ENCODE data around the gene PLSCR4. TPM values are rescaled to one million over a fixed set of nuclear protein-coding genes. Genes with fewer than 3 reads are reported as not detected.

The PLSCR4 gene
- total and polyA plus RNA-seq, 8 donors, result 39.7 to 71.1 (median 58.1) TPM

- Histone ChIP-seq H3K27ac (no peak overlapping the region), H3K27me3 (peaks cover 0 to 14% of the 10 kb centered on the region in 2 donors), H3K36me3 (no peaks in the 10 kb centered on the region), H3K9me3 (no peaks in the 10 kb centered on the region), H3K4me3 (peak overlapping the region in 1 of 2 donors; percentile 69), H3K4me1 (peaks cover 0 to 6% of the 10 kb centered on the region in 2 donors)
- no peak for ATAC-seq
- intact Hi-C loops (cut with DNase I), result no loop called here
- no peak for DNase-seq
- TF ChIP-seq CTCF (IDR thresholded peaks at IDR 0.05), result no peak
Observed at GRCh38 chr3:146247911-146248310, 3.0 kb downstream of the PLSCR4 start.

GRCh38 chr3:146246526-146246925, 4.4 kb downstream of the PLSCR4 start:
- no peak for ATAC-seq
- peak overlapping the region in 1 of 2 donors; percentile 19 for H3K27ac ChIP-seq
- H3K4me3 ChIP-seq, result no peak overlapping the region

GRCh38 chr3:146243559-146243958, 7.3 kb downstream of the PLSCR4 start:
- intact Hi-C loops (cut with DNase I), result no loop called here
- no peak overlapping the region for H3K4me3 ChIP-seq
- no peak for DNase-seq
- ATAC-seq, result no peak
- H3K36me3 ChIP-seq, result no peaks in the 10 kb centered on the region
- TF ChIP-seq CTCF (IDR thresholded peaks at IDR 0.05), result no peak
- no peaks in the 10 kb centered on the region for H3K9me3 ChIP-seq
- H3K27me3 ChIP-seq, result no peaks in the 10 kb centered on the region
- no peaks in the 10 kb centered on the region for H3K4me1 ChIP-seq
- H3K27ac ChIP-seq, result no peak overlapping the region

More at GRCh38 chr3:146246526-146246925, 4.4 kb downstream of the PLSCR4 start:
- intact Hi-C loops (cut with DNase I), result no loop called here
- H3K36me3 ChIP-seq, result no peaks in the 10 kb centered on the region
- DNase-seq, result peak in 1 of 4 donors; percentile 33
- no peak for TF ChIP-seq CTCF (IDR thresholded peaks at IDR 0.05)
- H3K4me1 ChIP-seq, result peaks cover 0 to 4% of the 10 kb centered on the region in 2 donors
- H3K27me3 ChIP-seq, result peaks cover 0 to 14% of the 10 kb centered on the region in 2 donors
- H3K9me3 ChIP-seq, result no peaks in the 10 kb centered on the region

- peaks cover 0 to 11% of the 10 kb centered on the region in 2 donors for H3K9me3 ChIP-seq
- peak in 1 of 4 donors; percentile 48 for DNase-seq
- no peaks in the 10 kb centered on the region for H3K4me1 ChIP-seq
- peak overlapping the region in 1 of 2 donors; percentile 57 for H3K27ac ChIP-seq
- intact Hi-C loops (cut with DNase I), result no loop called here
- no peak for TF ChIP-seq CTCF (IDR thresholded peaks at IDR 0.05)
- peak; percentile 67 for ATAC-seq
- no peaks in the 10 kb centered on the region for H3K36me3 ChIP-seq
- H3K4me3 ChIP-seq, result no peak overlapping the region
- H3K27me3 ChIP-seq, result no peaks in the 10 kb centered on the region
Observed at GRCh38 chr3:146241523-146242240, 9.2 kb downstream of the PLSCR4 start.

- TF ChIP-seq CTCF (IDR thresholded peaks at IDR 0.05), result no peak
- no peak for ATAC-seq
- no peak overlapping the region for H3K4me3 ChIP-seq
- peaks cover 0 to 23% of the 10 kb centered on the region in 2 donors for H3K9me3 ChIP-seq
- H3K36me3 ChIP-seq, result no peaks in the 10 kb centered on the region
- no peak for DNase-seq
- H3K27ac ChIP-seq, result no peak overlapping the region
- no peaks in the 10 kb centered on the region for H3K27me3 ChIP-seq
- intact Hi-C loops (cut with DNase I), result no loop called here
- H3K4me1 ChIP-seq, result no peaks in the 10 kb centered on the region
Observed at GRCh38 chr3:146233487-146233886, 17.4 kb downstream of the PLSCR4 start.

Measured in left lung (tissue), 10 donors.